Calu3 (cell line): ENCODE data around the gene CRIP1. TPM values are rescaled to one million over a fixed set of nuclear protein-coding genes. Genes with fewer than 3 reads are reported as not detected.

Source experiments
- BruUV-seq: library from RNA; stranded (reverse); fragments of 400-500 nt; replicated peaks from 2 replicates; lab custom pipeline; 2021; lab: Mats Ljungman, UMichigan
- CTCF ChIA-PET: fragments of 300-600 bp; sonication (Branson Sonifier 250); formaldehyde crosslinking; loops from one replicate; lab custom pipeline; 2022; ENCODE audit warnings: antibody characterized with exemption; lab: Charles Lee
- DNase-seq: peaks from one replicate; pipeline ENCODE4 v3.0.0; 2022
- H3K27ac Mint-ChIP-seq: one replicate; pipeline ENCODE4 v1.8.0; 2022; ENCODE audit warnings: mixed read lengths; ENCODE audit not compliant: unreplicated experiment
- H3K27me3 Mint-ChIP-seq: one replicate; pipeline ENCODE4 v1.8.0; 2022; ENCODE audit warnings: mixed read lengths; ENCODE audit not compliant: unreplicated experiment
- H3K36me3 Mint-ChIP-seq: one replicate; pipeline ENCODE4 v1.8.0; 2022; ENCODE audit warnings: mild to moderate bottlenecking, moderate library complexity, mixed read lengths; ENCODE audit not compliant: insufficient read depth, unreplicated experiment
- H3K4me1 Mint-ChIP-seq: one replicate; pipeline ENCODE4 v1.8.0; 2022; ENCODE audit warnings: mild to moderate bottlenecking, low read depth, mixed read lengths; ENCODE audit not compliant: unreplicated experiment
- H3K4me3 Mint-ChIP-seq: one replicate; pipeline ENCODE4 v1.8.0; 2022; ENCODE audit warnings: mild to moderate bottlenecking, low read depth, moderate library complexity, mixed read lengths; ENCODE audit not compliant: unreplicated experiment
- H3K9me3 Mint-ChIP-seq: one replicate; pipeline ENCODE4 v1.8.0; 2022; ENCODE audit warnings: low read depth, mixed read lengths; ENCODE audit not compliant: unreplicated experiment
- intact Hi-C: fragments of 100-400 bp; cut with micrococcal nuclease; formaldehyde crosslinking; loops from one replicate; pipeline ENCODE4 v1.10.0; 2022; ENCODE audit not compliant: unreplicated experiment
- total RNA-seq: library from RNA; stranded (reverse); gene quantifications from 2 replicates; pipeline ENCODE4 v1.2.3, GENCODE V29; 2022
- TF ChIP-seq, protein P1 (sequence below): fragments of 200-600 bp; IDR thresholded peaks from one replicate; pipeline ENCODE4 v1.8.0; 2022; ENCODE audit warnings: antibody characterized with exemption; ENCODE audit not compliant: unreplicated experiment

CRIP1 gene
- total RNA-seq, 1 experiment from 2014 or later, result 7.1 TPM

DNA sequence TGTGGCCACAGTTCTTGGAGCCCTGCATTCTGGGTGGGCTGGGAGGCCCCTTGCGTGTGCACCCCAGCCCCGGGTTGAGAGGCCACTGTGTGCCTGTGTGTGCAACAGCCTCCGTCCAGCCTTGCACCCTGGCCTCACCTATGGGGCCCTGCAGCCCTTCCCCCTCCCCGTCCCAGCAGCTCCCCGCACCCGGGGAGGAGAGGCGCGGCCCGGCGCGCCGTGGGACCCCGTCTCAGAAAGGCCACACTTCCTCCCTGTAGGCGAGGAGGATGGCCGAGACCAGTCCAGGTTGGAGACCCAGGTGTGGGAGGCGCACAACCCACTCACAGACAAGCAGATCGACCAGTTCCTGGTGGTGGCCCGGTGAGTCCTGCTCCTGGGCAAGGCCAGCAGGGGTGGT, 28.7 kb upstream of the CRIP1 start:
- Mint-ChIP-seq H3K4me1 (no peaks in the 10 kb centered on the region), H3K4me3 (no peak overlapping the region), H3K36me3 (peaks cover 34% of the 10 kb centered on the region), H3K9me3 (no peaks in the 10 kb centered on the region), H3K27me3 (no peaks in the 10 kb centered on the region), H3K27ac (no peak overlapping the region)
- intact Hi-C loops, result no loop called here
- TF ChIP-seq, protein P1, sequence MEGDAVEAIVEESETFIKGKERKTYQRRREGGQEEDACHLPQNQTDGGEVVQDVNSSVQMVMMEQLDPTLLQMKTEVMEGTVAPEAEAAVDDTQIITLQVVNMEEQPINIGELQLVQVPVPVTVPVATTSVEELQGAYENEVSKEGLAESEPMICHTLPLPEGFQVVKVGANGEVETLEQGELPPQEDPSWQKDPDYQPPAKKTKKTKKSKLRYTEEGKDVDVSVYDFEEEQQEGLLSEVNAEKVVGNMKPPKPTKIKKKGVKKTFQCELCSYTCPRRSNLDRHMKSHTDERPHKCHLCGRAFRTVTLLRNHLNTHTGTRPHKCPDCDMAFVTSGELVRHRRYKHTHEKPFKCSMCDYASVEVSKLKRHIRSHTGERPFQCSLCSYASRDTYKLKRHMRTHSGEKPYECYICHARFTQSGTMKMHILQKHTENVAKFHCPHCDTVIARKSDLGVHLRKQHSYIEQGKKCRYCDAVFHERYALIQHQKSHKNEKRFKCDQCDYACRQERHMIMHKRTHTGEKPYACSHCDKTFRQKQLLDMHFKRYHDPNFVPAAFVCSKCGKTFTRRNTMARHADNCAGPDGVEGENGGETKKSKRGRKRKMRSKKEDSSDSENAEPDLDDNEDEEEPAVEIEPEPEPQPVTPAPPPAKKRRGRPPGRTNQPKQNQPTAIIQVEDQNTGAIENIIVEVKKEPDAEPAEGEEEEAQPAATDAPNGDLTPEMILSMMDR, result no peak
- BruUV-seq, result no TSS peak
- DNase-seq, result no peak
- CTCF ChIA-PET, result no interaction called here

DNA sequence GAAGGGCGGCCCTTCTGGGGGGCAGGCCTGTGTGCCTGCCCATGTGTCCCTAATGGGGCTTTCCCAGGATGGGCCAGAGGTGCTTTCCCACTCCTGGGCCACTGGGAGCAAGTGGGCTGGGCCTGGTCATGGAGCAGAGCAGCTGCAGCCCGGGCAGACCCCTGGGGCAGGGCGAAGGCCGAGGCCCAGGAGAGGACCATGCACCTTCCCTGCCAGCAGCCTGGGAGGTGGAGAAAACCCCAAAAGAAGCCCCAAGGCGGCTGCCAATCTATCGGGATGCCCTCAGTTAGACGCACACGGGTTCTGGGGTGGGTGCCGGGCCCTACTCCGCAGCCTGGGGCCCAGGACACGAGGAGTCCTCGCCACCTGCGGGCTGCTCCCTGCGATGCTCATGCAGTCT, 28.1 kb upstream of the CRIP1 start:
- Mint-ChIP-seq H3K36me3 (peaks cover 36% of the 10 kb centered on the region), H3K27me3 (no peaks in the 10 kb centered on the region), H3K9me3 (no peaks in the 10 kb centered on the region), H3K4me1 (no peaks in the 10 kb centered on the region), H3K4me3 (no peak overlapping the region), H3K27ac (no peak overlapping the region)
- intact Hi-C loops, result no loop called here
- no peak for DNase-seq
- TF ChIP-seq, protein P1, result no peak
- CTCF ChIA-PET, result no interaction called here
- no TSS peak for BruUV-seq

DNA sequence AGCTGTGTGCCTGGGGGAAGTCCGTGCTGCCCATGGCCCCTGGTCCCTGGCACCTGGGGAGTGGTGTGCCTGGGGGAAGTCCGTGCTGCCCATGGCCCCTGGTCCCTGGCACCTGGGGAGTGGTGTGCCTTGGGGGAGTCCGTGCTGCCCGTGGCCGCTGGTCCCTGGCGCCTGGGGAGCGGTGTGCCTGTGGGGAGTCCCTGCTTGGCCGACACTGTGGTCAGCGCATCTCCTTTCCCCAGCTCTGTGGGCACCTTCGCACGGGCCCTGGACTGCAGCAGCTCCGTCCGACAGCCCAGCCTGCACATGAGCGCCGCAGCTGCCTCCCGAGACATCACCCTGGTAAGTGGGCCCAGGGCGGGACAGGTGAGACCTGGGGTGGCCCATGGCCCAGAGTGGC, 26.6 kb upstream of the CRIP1 start:
- Mint-ChIP-seq H3K27ac (no peak overlapping the region), H3K4me1 (no peaks in the 10 kb centered on the region), H3K4me3 (no peak overlapping the region), H3K36me3 (peaks cover 26% of the 10 kb centered on the region), H3K27me3 (no peaks in the 10 kb centered on the region), H3K9me3 (no peaks in the 10 kb centered on the region)
- no peak for DNase-seq
- CTCF ChIA-PET, result interaction anchor here (0.6 kb wide), 1 partner anchor 325 kb away, joined by 3 read pairs; no protein-coding TSS in a partner anchor
- intact Hi-C loops, result no loop called here
- no TSS peak for BruUV-seq
- TF ChIP-seq, protein P1, result no peak

DNA sequence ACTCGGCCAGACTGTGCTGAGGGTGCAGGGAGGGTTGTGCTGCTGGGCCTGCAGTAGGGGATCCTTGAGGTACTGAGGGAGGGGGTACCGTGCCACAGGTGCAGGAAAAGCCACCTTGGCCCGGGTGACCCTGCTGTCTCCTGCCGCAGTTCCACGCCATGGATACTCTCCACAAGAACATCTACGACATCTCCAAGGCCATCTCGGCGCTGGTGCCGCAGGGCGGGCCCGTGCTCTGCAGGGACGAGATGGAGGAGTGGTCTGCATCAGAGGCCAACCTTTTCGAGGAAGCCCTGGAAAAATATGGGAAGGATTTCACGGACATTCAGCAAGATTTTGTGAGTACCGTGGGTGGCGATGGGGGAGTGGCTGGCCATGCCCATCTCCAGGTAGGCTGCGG, 26.1 kb upstream of the CRIP1 start:
- H3K9me3 Mint-ChIP-seq, result no peaks in the 10 kb centered on the region
- peaks cover 21% of the 10 kb centered on the region for H3K36me3 Mint-ChIP-seq
- no TSS peak for BruUV-seq
- TF ChIP-seq, protein P1, result no peak
- CTCF ChIA-PET, result no interaction called here
- DNase-seq, result no peak
- intact Hi-C loops, result no loop called here
- no peak overlapping the region for H3K27ac Mint-ChIP-seq
- no peaks in the 10 kb centered on the region for H3K27me3 Mint-ChIP-seq
- no peaks in the 10 kb centered on the region for H3K4me1 Mint-ChIP-seq
- H3K4me3 Mint-ChIP-seq, result no peak overlapping the region
